A549 (cell line): Measurements from ENCODE around the gene ARHGEF7.

ENCODE experiments used
- CEBPB ChIP-seq, 2 experiments: fragments of >200 bp in 1 of 2; sonication (Bioruptor Twin) in 1 of 2; formaldehyde crosslinking in 1 of 2; IDR thresholded peaks; 2 replicates each; pipeline ENCODE4 v1.6.1; 2012 to 2016
- CTCF ChIP-seq: fragments of >200 bp; sonication (Bioruptor Twin); formaldehyde crosslinking; IDR thresholded peaks from 3 replicates; pipeline ENCODE4 v1.5.1; 2016
- EP300 ChIP-seq, 2 experiments: fragments of >200 bp; sonication (Bioruptor Twin); formaldehyde crosslinking; IDR thresholded peaks; 2 replicates in 1 of 2; 3 replicates in 1 of 2; pipeline ENCODE4 v1.6.1; 2016 to 2017
- ESRRA ChIP-seq: fragments of 150-350 bp; IDR thresholded peaks from 2 replicates; pipeline ENCODE4 v1.6.1; 2014; ENCODE audit warnings: mild to moderate bottlenecking, low read length, borderline replicate concordance
- FOSL2 ChIP-seq, 2 experiments: fragments of 450-650 bp in 1 of 2; fragments of >200 bp in 1 of 2; sonication (Bioruptor Twin) in 1 of 2; formaldehyde crosslinking; IDR thresholded peaks; 2 replicates each; pipeline versions ENCODE4 v1.5.0 to v1.6.1; 2016 to 2020; ENCODE audit warnings: mild to moderate bottlenecking in 1 of 2, moderate library complexity in 1 of 2
- GATA3 ChIP-seq: IDR thresholded peaks from 2 replicates; pipeline ENCODE4 v1.6.1; 2012; ENCODE audit warnings: borderline replicate concordance
- HDAC2 ChIP-seq: fragments of 200-600 bp; sonication (generic); IDR thresholded peaks from 2 replicates; pipeline ENCODE4 v1.6.1; 2016
- HMGXB4 ChIP-seq: fragments of 250-450 bp; sonication (Bioruptor Pico); IDR thresholded peaks from 2 replicates; pipeline ENCODE4 v1.5.0; 2021; ENCODE audit warnings: mild to moderate bottlenecking, moderate library complexity, borderline replicate concordance
- JUN ChIP-seq, 2 experiments: fragments of >200 bp; sonication (Bioruptor Twin); formaldehyde crosslinking; IDR thresholded peaks; 2 replicates in 1 of 2; 3 replicates in 1 of 2; pipeline ENCODE4 v1.6.1; 2016 to 2017
- MAZ ChIP-seq: fragments of 150-350 bp; IDR thresholded peaks from 2 replicates; pipeline ENCODE4 v1.6.1; 2014; ENCODE audit warnings: antibody characterized with exemption, low read depth, low read length, borderline replicate concordance
- POLR2A ChIP-seq: IDR thresholded peaks from 2 replicates; pipeline ENCODE4 v1.6.1; 2012; ENCODE audit warnings: mild to moderate bottlenecking, low read length

- TF ChIP-seq CTCF (no peak), POLR2A (no peak), EP300 (IDR thresholded peaks at IDR 0.05) (no peak), HMGXB4 (CRISPR knock-in tag) (no peak), JUN (IDR thresholded peaks at IDR 0.05) (no peak), GATA3 (no peak), ESRRA (no peak), CEBPB (IDR thresholded peaks at IDR 0.05) (no peak), FOSL2 (IDR thresholded peaks at IDR 0.05) (no peak), FOSL2 (CRISPR knock-in tag; IDR thresholded peaks at IDR 0.05) (no peak), MAZ (no peak), HDAC2 (no peak)
Measured at GRCh38 chr13:111179908-111180760, 65.0 kb downstream of the ARHGEF7 start.
